Right renal cortex interstitium (tissue), 3 donors: ENCODE data around the gene ZNF142. TPM values are rescaled to one million over a fixed set of nuclear protein-coding genes. Genes with fewer than 3 reads are reported as not detected.

Source experiments
- DNase-seq, 3 donors: peaks; one replicate each; pipeline ENCODE4 v3.0.0-alpha.2; 2013; ENCODE audit warnings: low read depth in 3 of 3, low spot score in 2 of 3
- polyA plus RNA-seq, 3 donors: library from polyadenylated mRNA; unstranded; fragments of 120-200 nt; gene quantifications; one replicate each; pipeline ENCODE4 v1.2.1, GENCODE V29; 2013; ENCODE audit not compliant: insufficient read length in 3 of 3

Gene ZNF142
- polyA plus RNA-seq, 3 donors = 13.9 to 16.3 (median 16.1) TPM

DNA sequence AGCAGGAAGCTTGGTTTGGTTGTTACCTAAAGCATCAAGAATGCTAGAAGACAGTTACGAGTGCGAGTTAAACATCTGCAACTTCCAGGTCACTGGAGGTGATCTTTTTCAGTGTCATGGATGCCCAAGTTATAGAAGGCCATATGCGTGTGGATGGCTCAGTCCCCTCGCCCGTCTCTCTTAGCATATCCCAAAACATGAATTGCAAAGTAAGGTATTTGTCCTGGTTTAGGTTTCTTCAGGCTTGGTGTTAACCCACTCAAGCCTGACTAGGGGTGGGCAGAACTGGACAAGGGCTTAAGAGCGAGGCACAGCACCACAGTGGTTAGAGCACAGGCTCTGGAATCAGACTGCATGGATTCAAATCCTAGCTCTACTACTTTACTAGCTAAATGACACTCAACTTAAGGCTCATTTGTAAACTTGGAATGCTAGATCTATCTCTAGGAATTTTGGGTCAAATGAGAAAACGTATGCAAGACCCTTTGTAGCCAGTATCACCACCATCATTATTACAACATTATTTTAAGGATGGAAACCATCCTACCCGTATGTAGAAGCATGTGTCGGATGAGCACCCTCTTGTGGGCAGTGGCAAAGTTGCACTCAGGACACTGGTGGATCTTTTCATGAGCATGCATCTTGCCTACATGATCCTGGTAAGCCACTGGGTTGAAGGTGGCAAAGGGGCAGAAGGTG, 11.2 kb downstream of the ZNF142 start:
- no peak for DNase-seq

GRCh38 chr2:218645126-218645525, 14.3 kb downstream of the ZNF142 start:
- DNase-seq = no peak

GRCh38 chr2:218644721-218645120, 14.7 kb downstream of the ZNF142 start:
- DNase-seq = no peak

DNA sequence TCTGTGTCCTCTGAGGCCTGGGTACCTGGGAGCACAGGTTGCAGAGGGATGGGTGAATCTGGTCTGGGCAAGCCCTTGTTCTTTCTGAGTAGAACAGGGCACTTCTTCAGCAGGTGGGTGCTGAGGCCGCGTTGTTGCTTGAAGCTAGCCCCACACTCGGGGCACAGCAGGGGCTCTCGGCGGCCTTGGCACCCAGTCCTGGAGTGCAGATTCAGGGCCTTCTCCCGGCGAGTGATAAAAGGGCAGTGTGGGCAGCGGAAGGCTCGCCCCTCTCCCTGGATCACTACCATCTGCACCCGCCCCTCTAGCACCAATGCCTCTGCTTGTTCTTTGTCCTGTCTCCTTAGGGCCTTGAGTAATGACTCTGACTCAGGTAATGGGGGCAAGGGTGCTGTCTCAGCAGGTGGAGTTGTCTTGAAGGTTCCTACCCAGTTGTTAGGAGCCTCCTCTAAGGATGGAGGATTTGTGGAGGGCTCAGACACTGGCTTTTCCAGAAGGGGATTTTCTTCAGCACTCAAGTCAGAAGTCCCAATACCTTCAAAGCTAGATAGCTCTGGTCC, 15.6 kb downstream of the ZNF142 start:
- DNase-seq = no peak

DNA sequence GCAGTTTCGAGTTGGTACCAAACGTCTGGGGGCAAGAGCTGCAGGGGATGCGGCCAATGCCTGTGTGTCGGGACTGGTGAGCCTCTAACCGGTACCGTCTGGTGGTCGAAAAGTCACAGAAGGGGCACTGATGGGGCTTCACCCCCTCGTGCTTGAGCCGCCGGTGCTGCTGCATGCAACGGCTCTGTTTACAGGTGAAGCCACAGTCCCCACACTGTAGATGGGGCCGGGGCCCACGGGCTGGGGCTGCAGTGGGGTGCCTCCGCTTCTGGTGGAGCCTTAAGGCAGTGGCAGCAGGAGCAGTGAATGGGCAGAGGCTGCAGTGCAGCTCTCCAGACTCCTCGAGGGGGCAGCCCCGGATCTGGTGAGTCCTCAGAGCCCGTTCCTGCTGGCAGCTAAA, 16.6 kb downstream of the ZNF142 start:
- DNase-seq = no peak

DNA sequence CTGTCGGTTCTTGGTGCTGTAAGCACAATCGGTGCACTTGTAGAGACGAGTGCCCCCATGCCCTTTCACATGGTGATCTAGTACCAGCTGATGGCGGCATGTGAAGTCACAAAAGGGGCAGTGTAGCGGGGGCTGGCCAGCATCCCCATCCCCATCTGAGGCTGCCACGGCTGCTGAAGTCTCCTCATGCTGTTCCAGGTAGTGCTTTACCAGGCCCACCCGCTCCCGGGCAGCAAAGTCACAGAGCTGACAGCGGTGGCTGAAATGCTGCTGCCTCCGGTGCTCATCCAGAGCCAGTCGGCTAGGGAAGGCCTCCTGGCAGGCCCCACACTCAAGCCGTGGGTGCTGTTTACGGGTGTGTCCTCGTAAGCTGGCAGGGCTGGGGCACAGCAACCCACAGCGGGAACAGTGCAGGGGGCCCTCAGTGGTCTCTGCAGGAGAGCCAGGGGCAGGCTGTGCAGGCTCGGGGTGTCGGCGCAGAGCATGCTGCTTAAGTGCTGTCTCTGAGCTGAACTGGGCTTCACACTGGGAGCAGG, 17.2 kb downstream of the ZNF142 start:
- no peak for DNase-seq

GRCh38 chr2:218638372-218638771, 21.1 kb downstream of the ZNF142 start:
- DNase-seq = no peak

- no peak for DNase-seq
Observed at GRCh38 chr2:218635719-218636118, 23.7 kb downstream of the ZNF142 start.

GRCh38 chr2:218631837-218632236, 27.6 kb downstream of the ZNF142 start:
- no peak for DNase-seq

DNA sequence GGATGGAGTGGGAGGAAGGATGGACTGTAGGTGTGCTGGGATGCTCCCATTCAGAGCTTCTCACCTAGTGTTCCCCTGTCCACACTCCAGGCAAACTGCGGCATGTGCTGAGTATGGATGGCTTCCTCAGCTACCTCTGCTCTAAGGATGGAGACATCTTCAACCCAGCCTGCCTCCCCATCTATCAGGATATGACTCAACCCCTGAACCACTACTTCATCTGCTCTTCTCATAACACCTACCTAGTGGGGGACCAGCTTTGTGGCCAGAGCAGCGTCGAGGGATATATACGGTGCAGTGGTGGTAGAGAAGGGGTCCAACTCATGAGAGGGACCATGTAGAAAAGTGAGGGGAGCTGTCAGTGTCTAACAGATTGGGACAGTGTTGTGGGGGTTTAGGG, 31.5 kb downstream of the ZNF142 start:
- DNase-seq = no peak

- DNase-seq = no peak
Observed at GRCh38 chr2:218626369-218626768, 33.1 kb downstream of the ZNF142 start.

DNA sequence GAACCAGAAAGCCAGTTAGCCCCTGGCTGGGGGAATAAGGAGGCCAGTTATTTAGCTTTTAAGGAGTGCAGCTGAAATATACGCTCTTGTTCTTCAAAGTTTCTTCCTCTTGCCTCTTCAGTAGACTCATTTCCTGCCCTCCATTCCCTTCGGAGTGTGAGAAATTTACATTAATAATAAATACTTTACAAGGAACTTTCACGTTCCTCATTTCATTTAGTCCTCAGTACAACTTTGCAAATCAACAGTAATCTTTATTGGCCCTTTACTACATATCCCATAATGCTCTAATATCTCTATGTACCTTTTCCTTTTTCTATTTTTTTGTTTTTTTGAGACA, 36.1 kb downstream of the ZNF142 start:
- DNase-seq = no peak

- no peak for DNase-seq
Observed at GRCh38 chr2:218622606-218623365, 36.6 kb downstream of the ZNF142 start.

DNA sequence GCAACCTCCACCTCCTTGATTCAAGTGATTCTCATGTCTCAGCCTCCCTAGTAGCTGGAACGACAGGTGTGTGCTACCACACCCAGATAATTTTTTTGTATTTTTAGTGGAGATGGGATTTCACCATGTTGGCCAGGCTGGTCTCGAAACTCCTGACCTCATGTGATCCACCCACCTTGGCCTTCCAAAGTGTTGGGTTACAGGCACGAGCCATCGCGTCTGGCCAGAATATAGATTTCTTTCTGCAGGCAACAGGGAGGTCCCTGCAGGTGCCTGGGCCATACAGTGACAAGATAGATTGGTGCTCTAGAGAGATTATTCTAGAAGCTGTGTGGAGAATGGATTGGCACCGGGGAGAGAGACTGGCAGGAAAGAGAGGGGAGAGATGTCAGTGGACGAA, 38.4 kb downstream of the ZNF142 start:
- no peak for DNase-seq

- DNase-seq = no peak
Observed at GRCh38 chr2:218618102-218618860, 41.1 kb downstream of the ZNF142 start.

- no peak for DNase-seq
Observed at GRCh38 chr2:218615868-218616315, 43.5 kb downstream of the ZNF142 start.

DNA sequence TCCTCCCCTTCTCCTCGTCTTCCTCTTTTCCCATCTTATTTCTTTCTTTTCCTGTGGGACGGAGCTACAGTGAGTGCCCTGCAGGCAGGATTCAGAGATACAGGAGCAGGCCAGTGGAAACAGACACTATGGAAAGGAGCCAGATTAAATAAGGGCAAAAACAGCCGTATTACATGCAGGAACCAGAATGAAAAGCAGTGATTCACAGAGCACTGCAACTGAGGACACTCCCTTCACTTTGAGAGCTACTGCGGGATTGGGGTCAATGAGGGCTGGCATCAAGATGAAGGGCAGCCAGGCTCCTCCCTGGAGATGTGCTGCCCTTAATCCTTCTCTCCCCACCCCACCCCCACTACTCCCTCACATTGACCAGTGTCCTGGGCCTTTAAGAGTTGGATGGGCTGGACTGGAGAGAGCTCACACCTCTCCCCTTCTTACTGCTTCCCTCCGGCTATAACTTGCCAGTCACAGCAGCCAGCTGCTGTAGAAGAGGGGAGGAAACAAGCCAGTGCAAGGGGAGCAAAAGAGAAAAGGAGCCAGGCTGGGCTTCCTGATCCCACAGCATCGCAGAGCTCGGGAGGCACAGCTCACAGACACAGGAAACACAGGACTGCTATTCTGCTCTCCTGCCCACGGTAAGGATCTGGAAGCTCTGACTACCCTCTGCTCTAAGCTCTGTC, 51.8 kb downstream of the ZNF142 start, which contains the start of gene PLCD4:
TSS of gene PLCD4 (plus strand) at position 464 of the 680 bp plus-strand sequence. CDS start 7,841 bp downstream, outside the sequence.
- peak in 2 of 3 donors; percentile 19 to 21 for DNase-seq

DNA sequence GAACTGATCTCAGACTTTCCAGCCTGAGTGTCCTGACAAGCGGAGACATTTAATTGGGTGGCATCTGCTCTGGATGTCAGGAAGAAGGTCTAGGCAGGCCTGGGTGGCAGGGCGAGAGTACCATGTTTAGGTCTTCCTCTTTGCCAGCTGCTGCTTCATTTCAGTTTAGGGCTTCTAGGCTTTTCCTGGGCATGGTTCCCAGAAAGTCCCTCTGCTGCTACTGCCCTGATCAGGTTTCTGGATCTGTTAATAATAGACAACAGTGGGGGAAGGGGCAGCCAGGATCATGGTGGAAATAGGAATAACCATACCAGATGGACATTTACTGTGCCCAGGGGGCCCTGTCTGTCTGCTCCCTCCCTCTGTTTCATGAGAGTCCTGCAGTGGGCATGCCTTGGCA, 54.0 kb downstream of the ZNF142 start:
- peak in 1 of 3 donors; percentile 7 for DNase-seq
